ENCODE results near the gene FPR1. TPM values are rescaled to one million over a fixed set of nuclear protein-coding genes. Genes with fewer than 3 reads are reported as not detected.
A peak's percentile ranks its signal among the peaks of the same experiment; 100 is the strongest.

The FPR1 gene
- total RNA-seq, 4 donors from 2014 or later: 1.7 to 36.9 (median 6.4) TPM

GRCh38 chr19:51706296-51706695 lies 45.4 kb downstream of the FPR1 start:
- 94 to 98% methylated on average over 4 of the region's 4 CpGs for WGBS, 2 donors
- Histone ChIP-seq H3K4me1 (peaks cover 0 to 33% (median 20%) of the 10 kb centered on the region in 4 donors), H3K27me3 (no peaks in the 10 kb centered on the region), H3K36me3 (peaks cover 0 to 28% (median 0%) of the 10 kb centered on the region in 3 donors), H3K27ac (no peak overlapping the region), H3K4me3 (no peak overlapping the region), H3K9me3 (no peaks in the 10 kb centered on the region)
- no peak for DNase-seq (ENCODE audit: low spot score in 2 of 2)
- no peak for TF ChIP-seq POLR2A (IDR thresholded peaks at IDR 0.05)
- no peak for TF ChIP-seq EP300 (IDR thresholded peaks at IDR 0.05)
- TF ChIP-seq CTCF (IDR thresholded peaks at IDR 0.05): no peak

GRCh38 chr19:51704626-51705025 lies 47.1 kb downstream of the FPR1 start:
- no peaks in the 10 kb centered on the region for H3K27me3 ChIP-seq
- H3K36me3 ChIP-seq: peaks cover 0 to 41% (median 0%) of the 10 kb centered on the region in 3 donors
- DNase-seq (ENCODE audit: low spot score in 2 of 2): no peak
- TF ChIP-seq CTCF (IDR thresholded peaks at IDR 0.05): no peak
- no peak for TF ChIP-seq EP300 (IDR thresholded peaks at IDR 0.05)
- TF ChIP-seq POLR2A (IDR thresholded peaks at IDR 0.05): no peak
- H3K27ac ChIP-seq: peak overlapping the region; percentile 91 to 97 (median 96)
- H3K9me3 ChIP-seq: no peaks in the 10 kb centered on the region
- H3K4me3 ChIP-seq: peak overlapping the region; percentile 61 to 94 (median 66)
- peaks cover 0 to 33% (median 20%) of the 10 kb centered on the region in 4 donors for H3K4me1 ChIP-seq
- WGBS, 2 donors: 19 to 40% methylated on average over 4 of the region's 4 CpGs

- TF ChIP-seq CTCF (IDR thresholded peaks at IDR 0.05) (peak; percentile 32 to 74 (median 68)), POLR2A (IDR thresholded peaks at IDR 0.05) (peak; percentile 67 to 89), EP300 (IDR thresholded peaks at IDR 0.05) (peak; percentile 84 to 98)
- WGBS, 2 donors: 5 to 9% methylated on average over 25 to 33 of the region's 74 CpGs
- no peaks in the 10 kb centered on the region for H3K9me3 ChIP-seq
- H3K4me1 ChIP-seq: peaks cover 0 to 33% (median 20%) of the 10 kb centered on the region in 4 donors
- peaks cover 0 to 49% (median 0%) of the 10 kb centered on the region in 3 donors for H3K36me3 ChIP-seq
- H3K27ac ChIP-seq: peak overlapping the region; percentile 91 to 97 (median 96)
- peak overlapping the region; percentile 61 to 94 (median 66) for H3K4me3 ChIP-seq
- H3K27me3 ChIP-seq: no peaks in the 10 kb centered on the region
- DNase-seq (ENCODE audit: low spot score in 2 of 2): peak; percentile 97 to 98
These were observed 47.8 kb downstream of the FPR1 start for GRCh38 chr19:51703575-51704515.

- Histone ChIP-seq H3K4me1 (peaks cover 0 to 33% (median 20%) of the 10 kb centered on the region in 4 donors), H3K27ac (peak overlapping the region; percentile 91 to 97 (median 96)), H3K4me3 (peak overlapping the region in 3 of 4 donors; percentile 61 to 67 (median 66)), H3K27me3 (no peaks in the 10 kb centered on the region), H3K36me3 (peaks cover 0 to 55% (median 3%) of the 10 kb centered on the region in 3 donors), H3K9me3 (no peaks in the 10 kb centered on the region)
- WGBS, 2 donors: 46 to 55% methylated on average over 46 of the region's 46 CpGs
- TF ChIP-seq POLR2A (IDR thresholded peaks at IDR 0.05): no peak
- TF ChIP-seq CTCF (IDR thresholded peaks at IDR 0.05): no peak
- TF ChIP-seq EP300 (IDR thresholded peaks at IDR 0.05): no peak
- peak in 1 of 2 donors; percentile 32 for DNase-seq (ENCODE audit: low spot score in 2 of 2)
These were observed 48.7 kb downstream of the FPR1 start for GRCh38 chr19:51702825-51703574.

Data from tibial nerve (tissue), 4 donors.